Measurements from ENCODE around the gene FBN1. TPM values are rescaled to one million over a fixed set of nuclear protein-coding genes. Genes with fewer than 3 reads are reported as not detected.

FBN1 gene
- total RNA-seq, 1 experiment from 2014 or later: 1.1 TPM

DNA sequence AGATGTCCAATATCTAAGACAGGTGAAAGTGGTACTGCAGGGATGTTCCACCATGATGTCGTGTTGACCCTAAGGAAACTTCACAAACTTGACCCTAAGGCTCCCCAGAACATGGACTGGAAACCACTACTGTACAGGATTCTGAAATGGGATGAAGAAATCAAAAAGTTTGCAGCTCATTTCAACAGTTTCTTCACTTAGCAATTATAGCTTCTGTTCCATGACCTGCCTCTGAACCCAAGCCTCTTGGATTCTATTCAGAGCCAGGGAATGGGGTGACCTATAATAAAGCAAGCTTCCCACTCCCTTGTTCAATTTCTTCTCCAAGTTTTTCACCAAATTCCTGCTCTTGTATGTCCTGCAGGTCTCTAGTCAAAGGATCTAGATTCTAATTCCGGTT lies 273.5 kb downstream of the FBN1 start:
- Mint-ChIP-seq H3K36me3 (ENCODE audit: insufficient read depth, unreplicated experiment) (no peaks in the 10 kb centered on the region), H3K4me3 (ENCODE audit: low read depth, unreplicated experiment) (no peak overlapping the region), H3K27ac (ENCODE audit: unreplicated experiment) (no peak overlapping the region), H3K4me1 (ENCODE audit: low read depth, unreplicated experiment) (peaks cover 11% of the 10 kb centered on the region), H3K27me3 (ENCODE audit: unreplicated experiment) (peaks cover 72% of the 10 kb centered on the region), H3K9me3 (ENCODE audit: low read depth, unreplicated experiment) (no peaks in the 10 kb centered on the region)
- DNase-seq: no peak
- intact Hi-C loops (cut with micrococcal nuclease; ENCODE audit: unreplicated experiment): no loop called here
- CTCF ChIA-PET: no interaction called here
- no TSS peak for BruUV-seq (replicated peaks)
- TF ChIP-seq, protein P1, sequence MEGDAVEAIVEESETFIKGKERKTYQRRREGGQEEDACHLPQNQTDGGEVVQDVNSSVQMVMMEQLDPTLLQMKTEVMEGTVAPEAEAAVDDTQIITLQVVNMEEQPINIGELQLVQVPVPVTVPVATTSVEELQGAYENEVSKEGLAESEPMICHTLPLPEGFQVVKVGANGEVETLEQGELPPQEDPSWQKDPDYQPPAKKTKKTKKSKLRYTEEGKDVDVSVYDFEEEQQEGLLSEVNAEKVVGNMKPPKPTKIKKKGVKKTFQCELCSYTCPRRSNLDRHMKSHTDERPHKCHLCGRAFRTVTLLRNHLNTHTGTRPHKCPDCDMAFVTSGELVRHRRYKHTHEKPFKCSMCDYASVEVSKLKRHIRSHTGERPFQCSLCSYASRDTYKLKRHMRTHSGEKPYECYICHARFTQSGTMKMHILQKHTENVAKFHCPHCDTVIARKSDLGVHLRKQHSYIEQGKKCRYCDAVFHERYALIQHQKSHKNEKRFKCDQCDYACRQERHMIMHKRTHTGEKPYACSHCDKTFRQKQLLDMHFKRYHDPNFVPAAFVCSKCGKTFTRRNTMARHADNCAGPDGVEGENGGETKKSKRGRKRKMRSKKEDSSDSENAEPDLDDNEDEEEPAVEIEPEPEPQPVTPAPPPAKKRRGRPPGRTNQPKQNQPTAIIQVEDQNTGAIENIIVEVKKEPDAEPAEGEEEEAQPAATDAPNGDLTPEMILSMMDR (IDR thresholded peaks at IDR 0.05; ENCODE audit: unreplicated experiment): no peak

- no peak overlapping the region for H3K4me3 Mint-ChIP-seq (ENCODE audit: low read depth, unreplicated experiment)
- BruUV-seq (replicated peaks): no TSS peak
- CTCF ChIA-PET: no interaction called here
- H3K9me3 Mint-ChIP-seq (ENCODE audit: low read depth, unreplicated experiment): no peaks in the 10 kb centered on the region
- H3K4me1 Mint-ChIP-seq (ENCODE audit: low read depth, unreplicated experiment): peaks cover 11% of the 10 kb centered on the region
- H3K27ac Mint-ChIP-seq (ENCODE audit: unreplicated experiment): no peak overlapping the region
- no peaks in the 10 kb centered on the region for H3K36me3 Mint-ChIP-seq (ENCODE audit: insufficient read depth, unreplicated experiment)
- intact Hi-C loops (cut with micrococcal nuclease; ENCODE audit: unreplicated experiment): no loop called here
- H3K27me3 Mint-ChIP-seq (ENCODE audit: unreplicated experiment): peaks cover 72% of the 10 kb centered on the region
- no peak for DNase-seq
- TF ChIP-seq, protein P1 (IDR thresholded peaks at IDR 0.05; ENCODE audit: unreplicated experiment): no peak
Measured at GRCh38 chr15:48371550-48371949, 274.0 kb downstream of the FBN1 start.

- Mint-ChIP-seq H3K4me3 (ENCODE audit: low read depth, unreplicated experiment) (no peak overlapping the region), H3K36me3 (ENCODE audit: insufficient read depth, unreplicated experiment) (no peaks in the 10 kb centered on the region), H3K27ac (ENCODE audit: unreplicated experiment) (no peak overlapping the region), H3K4me1 (ENCODE audit: low read depth, unreplicated experiment) (peaks cover 11% of the 10 kb centered on the region), H3K27me3 (ENCODE audit: unreplicated experiment) (peaks cover 61% of the 10 kb centered on the region), H3K9me3 (ENCODE audit: low read depth, unreplicated experiment) (no peaks in the 10 kb centered on the region)
- BruUV-seq (replicated peaks): no TSS peak
- intact Hi-C loops (cut with micrococcal nuclease; ENCODE audit: unreplicated experiment): no loop called here
- TF ChIP-seq, protein P1 (IDR thresholded peaks at IDR 0.05; ENCODE audit: unreplicated experiment): no peak
- CTCF ChIA-PET: interaction anchor here (0.5 to 0.7 kb wide), 3 partner anchors 9 to 1778 kb away, joined by 3 to 5 read pairs (median 4); no protein-coding TSS in a partner anchor
- no peak for DNase-seq
Measured at GRCh38 chr15:48370460-48370859, 275.0 kb downstream of the FBN1 start.

- intact Hi-C loops (cut with micrococcal nuclease; ENCODE audit: unreplicated experiment): no loop called here
- CTCF ChIA-PET: no interaction called here
- no TSS peak for BruUV-seq (replicated peaks)
- no peak for DNase-seq
- Mint-ChIP-seq H3K9me3 (ENCODE audit: low read depth, unreplicated experiment) (no peaks in the 10 kb centered on the region), H3K4me1 (ENCODE audit: low read depth, unreplicated experiment) (no peaks in the 10 kb centered on the region), H3K27ac (ENCODE audit: unreplicated experiment) (no peak overlapping the region), H3K27me3 (ENCODE audit: unreplicated experiment) (peaks cover 31% of the 10 kb centered on the region), H3K4me3 (ENCODE audit: low read depth, unreplicated experiment) (no peak overlapping the region), H3K36me3 (ENCODE audit: insufficient read depth, unreplicated experiment) (no peaks in the 10 kb centered on the region)
- TF ChIP-seq, protein P1 (IDR thresholded peaks at IDR 0.05; ENCODE audit: unreplicated experiment): no peak
Measured at GRCh38 chr15:48367483-48367882, 278.0 kb downstream of the FBN1 start.
